Sigmoid colon (tissue), 4 donors: ENCODE results near the gene PTPN14.

ENCODE experiments used
- EP300 ChIP-seq, 4 donors: sonication (generic); formaldehyde crosslinking; IDR thresholded peaks; one replicate each; pipeline ENCODE4 v1.6.1; 2017; ENCODE audit warnings: antibody characterized with exemption in 4 of 4
- POLR2A ChIP-seq, 2 donors: fragments of 450-650 bp; IDR thresholded peaks; one replicate each; pipeline ENCODE4 v1.6.1; 2016; ENCODE audit warnings: antibody characterized with exemption in 2 of 2, mild to moderate bottlenecking in 2 of 2, moderate library complexity in 2 of 2
- POLR2AphosphoS5 ChIP-seq, 4 donors: sonication (generic); formaldehyde crosslinking; IDR thresholded peaks; one replicate each; pipeline ENCODE4 v1.6.1; 2017; ENCODE audit warnings: antibody characterized with exemption in 4 of 4
- TF ChIP-seq, protein P1 (sequence below), 4 experiments: fragments of 450-650 bp in 3 of 4; fragments of 200-600 bp in 1 of 4; IDR thresholded peaks; one replicate each; pipeline ENCODE4 v1.5.1; 2016 to 2019; ENCODE audit warnings: antibody characterized with exemption in 4 of 4, mild to moderate bottlenecking in 3 of 4, moderate library complexity in 2 of 4

DNA sequence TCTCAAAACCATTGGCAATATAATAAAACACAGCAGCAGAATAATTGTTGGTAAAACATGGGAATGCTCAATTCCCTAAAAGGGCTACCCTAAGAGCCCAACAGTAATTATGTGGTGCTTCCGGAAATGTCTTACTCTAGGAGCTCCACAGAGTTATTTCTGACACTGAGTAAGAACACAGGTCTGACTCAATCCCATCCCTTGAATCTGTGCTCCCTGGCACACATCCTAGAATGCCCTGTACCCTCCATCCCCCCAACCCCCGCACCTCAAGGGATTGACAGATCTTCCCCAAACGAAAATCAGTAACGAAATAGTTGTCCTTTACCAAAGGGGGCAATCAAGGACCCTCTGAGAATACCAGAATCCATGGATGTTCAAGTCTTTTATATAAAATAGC, 198.6 kb downstream of the PTPN14 start:
- TF ChIP-seq, protein P1, sequence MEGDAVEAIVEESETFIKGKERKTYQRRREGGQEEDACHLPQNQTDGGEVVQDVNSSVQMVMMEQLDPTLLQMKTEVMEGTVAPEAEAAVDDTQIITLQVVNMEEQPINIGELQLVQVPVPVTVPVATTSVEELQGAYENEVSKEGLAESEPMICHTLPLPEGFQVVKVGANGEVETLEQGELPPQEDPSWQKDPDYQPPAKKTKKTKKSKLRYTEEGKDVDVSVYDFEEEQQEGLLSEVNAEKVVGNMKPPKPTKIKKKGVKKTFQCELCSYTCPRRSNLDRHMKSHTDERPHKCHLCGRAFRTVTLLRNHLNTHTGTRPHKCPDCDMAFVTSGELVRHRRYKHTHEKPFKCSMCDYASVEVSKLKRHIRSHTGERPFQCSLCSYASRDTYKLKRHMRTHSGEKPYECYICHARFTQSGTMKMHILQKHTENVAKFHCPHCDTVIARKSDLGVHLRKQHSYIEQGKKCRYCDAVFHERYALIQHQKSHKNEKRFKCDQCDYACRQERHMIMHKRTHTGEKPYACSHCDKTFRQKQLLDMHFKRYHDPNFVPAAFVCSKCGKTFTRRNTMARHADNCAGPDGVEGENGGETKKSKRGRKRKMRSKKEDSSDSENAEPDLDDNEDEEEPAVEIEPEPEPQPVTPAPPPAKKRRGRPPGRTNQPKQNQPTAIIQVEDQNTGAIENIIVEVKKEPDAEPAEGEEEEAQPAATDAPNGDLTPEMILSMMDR (IDR thresholded peaks at IDR 0.05), result no peak
- TF ChIP-seq POLR2AphosphoS5 (IDR thresholded peaks at IDR 0.05) (no peak), POLR2A (IDR thresholded peaks at IDR 0.05) (no peak), EP300 (IDR thresholded peaks at IDR 0.05) (no peak)
